ENCODE data around the gene KCNIP1.

Gene KCNIP1

GRCh38 chr5:170781946-170782345, 278.1 kb downstream of the KCNIP1 start:
- DNase-seq (ENCODE audit: low read depth in 2 of 2), result no peak

- DNase-seq (ENCODE audit: low read depth in 2 of 2), result no peak
Measured at GRCh38 chr5:170782438-170782837, 278.6 kb downstream of the KCNIP1 start.

DNA sequence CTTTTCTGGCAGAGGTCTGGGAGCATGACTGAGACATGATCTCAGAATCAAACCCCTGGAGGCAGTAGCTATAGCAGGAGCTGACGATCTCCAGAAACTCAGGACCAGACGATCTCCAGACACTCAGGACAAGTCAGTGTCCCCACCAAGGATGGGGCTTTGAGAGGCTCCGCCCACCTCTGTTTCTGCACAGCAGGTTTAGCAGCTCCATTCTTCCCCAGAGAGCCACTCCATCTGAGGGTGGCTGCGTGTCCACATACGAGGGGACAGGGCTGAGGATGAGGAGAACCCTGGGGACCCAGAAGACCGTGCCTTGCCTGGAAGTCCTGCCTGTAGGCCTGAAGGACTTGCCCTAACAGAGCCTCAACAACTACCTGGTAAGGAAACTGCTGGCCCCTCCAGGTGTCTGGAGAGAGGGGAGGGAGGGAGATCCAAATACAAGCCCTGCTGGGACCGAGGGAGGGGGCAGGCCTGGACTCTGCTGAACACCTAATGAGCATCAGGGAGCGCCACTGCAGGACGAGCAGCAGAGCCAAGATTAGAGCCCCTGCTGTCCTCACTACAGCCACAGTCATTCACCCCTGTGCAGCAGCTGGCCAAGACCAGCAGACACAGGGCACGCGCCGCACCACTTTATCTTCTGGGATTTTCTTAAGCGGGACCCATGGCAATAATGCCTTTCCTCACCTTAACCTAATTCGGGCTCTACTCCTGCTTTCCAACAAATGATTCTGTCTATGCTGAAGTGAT, 279.9 kb downstream of the KCNIP1 start, which contains the start of gene GABRP:
GABRP (plus strand) TSS at position 228 of the 750 bp plus-strand sequence. CDS start 4,891 bp downstream, outside the sequence.
- no peak for DNase-seq (ENCODE audit: low read depth in 2 of 2)

DNA sequence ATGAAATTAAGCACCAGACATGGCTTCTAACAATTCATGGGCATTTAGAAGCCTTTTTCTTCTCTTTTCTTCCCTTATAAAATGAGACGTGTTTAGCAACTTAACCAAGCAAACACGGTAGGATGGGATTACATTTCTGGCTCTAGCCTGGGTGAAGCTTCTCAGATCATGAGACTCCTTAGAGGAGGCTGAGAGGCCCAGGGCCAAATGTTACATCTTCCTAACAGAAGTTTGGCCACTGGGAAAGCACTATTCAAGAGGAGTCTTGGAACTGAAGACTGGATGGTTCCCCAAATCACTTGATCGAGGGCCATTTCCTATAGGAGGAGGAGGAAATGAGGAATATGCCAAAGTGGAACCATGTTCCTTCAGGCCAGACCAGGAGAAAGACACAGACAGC, 281.6 kb downstream of the KCNIP1 start:
- DNase-seq (ENCODE audit: low read depth in 2 of 2), result no peak
